Epithelial cell of proximal tubule (primary cell): ENCODE data around the gene STRBP. TPM values are rescaled to one million over a fixed set of nuclear protein-coding genes. Genes with fewer than 3 reads are reported as not detected.

Experiments used
- DNase-seq: peaks from one replicate; pipeline ENCODE4 v3.0.0-alpha.2; 2011; ENCODE audit warnings: low read depth
- H3K4me3 ChIP-seq: 2 replicates; pipeline ENCODE4 v1.5.1; 2011; ENCODE audit warnings: low read depth, mild to moderate bottlenecking, low read length
- CTCF ChIP-seq: conservative IDR thresholded peaks from 2 replicates; pipeline ENCODE4 v1.5.1; 2012; ENCODE audit warnings: low read depth, mild to moderate bottlenecking, low read length
- total RNA-seq: library from RNA; depleted of rRNA; stranded (reverse); fragments of >200 nt; gene quantifications from 2 replicates; pipeline ENCODE4 v1.2.3, GENCODE V29; 2015

STRBP gene
- total RNA-seq, 1 donor from 2014 or later = 18.2 TPM

GRCh38 chr9:123127512-123128075 lies 140.8 kb downstream of the STRBP start:
- no peak overlapping the region for H3K4me3 ChIP-seq
- no peak for TF ChIP-seq CTCF
- DNase-seq = no peak

- no peak overlapping the region for H3K4me3 ChIP-seq
- peak; percentile 56 for DNase-seq
- TF ChIP-seq CTCF = no peak
Observed at GRCh38 chr9:123121457-123121856, 146.9 kb downstream of the STRBP start.

- no peak overlapping the region for H3K4me3 ChIP-seq
- no peak for TF ChIP-seq CTCF
- no peak for DNase-seq
Observed at GRCh38 chr9:123120953-123121352, 147.4 kb downstream of the STRBP start.

- no peak overlapping the region for H3K4me3 ChIP-seq
- TF ChIP-seq CTCF = no peak
- no peak for DNase-seq
Observed at GRCh38 chr9:123120131-123120530, 148.3 kb downstream of the STRBP start.

- no peak for TF ChIP-seq CTCF
- DNase-seq = no peak
Observed at GRCh38 chr9:123119566-123119965, 148.8 kb downstream of the STRBP start.

GRCh38 chr9:123116036-123116435 lies 152.3 kb downstream of the STRBP start:
- no peak overlapping the region for H3K4me3 ChIP-seq
- TF ChIP-seq CTCF = no peak

More at GRCh38 chr9:123119566-123119965, 148.8 kb downstream of the STRBP start:
- H3K4me3 ChIP-seq = no peak overlapping the region

GRCh38 chr9:123115146-123115913 lies 153.1 kb downstream of the STRBP start:
- no peak for DNase-seq
- H3K4me3 ChIP-seq = no peak overlapping the region
- no peak for TF ChIP-seq CTCF

More at GRCh38 chr9:123116036-123116435, 152.3 kb downstream of the STRBP start:
- no peak for DNase-seq
